HG03159 (cell line): ENCODE results near the gene ASB18.

Experiments
- ATAC-seq: cut with Tn5 transposase; IDR thresholded peaks from one replicate; pipeline ENCODE4 v1.9.1; 2021; ENCODE audit warnings: mild to moderate bottlenecking, moderate library complexity; ENCODE audit not compliant: unreplicated experiment

ASB18 gene

GRCh38 chr2:236244256-236244655 lies 19.9 kb downstream of the ASB18 start:
- ATAC-seq = no peak

GRCh38 chr2:236242057-236242495 lies 22.1 kb downstream of the ASB18 start:
- no peak for ATAC-seq

GRCh38 chr2:236241181-236242056 lies 22.8 kb downstream of the ASB18 start:
- ATAC-seq = no peak

GRCh38 chr2:236240228-236240990 lies 23.8 kb downstream of the ASB18 start:
- ATAC-seq = no peak

GRCh38 chr2:236239276-236240065 lies 24.7 kb downstream of the ASB18 start:
- ATAC-seq = no peak

- no peak for ATAC-seq
Observed at GRCh38 chr2:236238751-236239150, 25.5 kb downstream of the ASB18 start.

GRCh38 chr2:236237468-236238190 lies 26.6 kb downstream of the ASB18 start:
- ATAC-seq = no peak

GRCh38 chr2:236236559-236237452 lies 27.4 kb downstream of the ASB18 start:
- ATAC-seq = no peak

GRCh38 chr2:236229186-236229585 lies 35.0 kb downstream of the ASB18 start:
- ATAC-seq = no peak

- no peak for ATAC-seq
Observed at GRCh38 chr2:236223675-236224074, 40.5 kb downstream of the ASB18 start.

GRCh38 chr2:236221798-236222197 lies 42.4 kb downstream of the ASB18 start:
- ATAC-seq = no peak

- no peak for ATAC-seq
Observed at GRCh38 chr2:236219411-236219810, 44.8 kb downstream of the ASB18 start.

- no peak for ATAC-seq
Observed at GRCh38 chr2:236217926-236218325, 46.3 kb downstream of the ASB18 start.

GRCh38 chr2:236216711-236217110 lies 47.5 kb downstream of the ASB18 start:
- ATAC-seq = no peak

- ATAC-seq = no peak
Observed at GRCh38 chr2:236215761-236216333, 48.4 kb downstream of the ASB18 start.

GRCh38 chr2:236215196-236215595 lies 49.0 kb downstream of the ASB18 start:
- no peak for ATAC-seq

- no peak for ATAC-seq
Observed at GRCh38 chr2:236214376-236214995, 49.7 kb downstream of the ASB18 start.

GRCh38 chr2:236211296-236211695 lies 52.9 kb downstream of the ASB18 start:
- ATAC-seq = no peak

- no peak for ATAC-seq
Observed at GRCh38 chr2:236210536-236210935, 53.7 kb downstream of the ASB18 start.
